ENCODE results near the gene BAZ1A.

The BAZ1A gene

DNA sequence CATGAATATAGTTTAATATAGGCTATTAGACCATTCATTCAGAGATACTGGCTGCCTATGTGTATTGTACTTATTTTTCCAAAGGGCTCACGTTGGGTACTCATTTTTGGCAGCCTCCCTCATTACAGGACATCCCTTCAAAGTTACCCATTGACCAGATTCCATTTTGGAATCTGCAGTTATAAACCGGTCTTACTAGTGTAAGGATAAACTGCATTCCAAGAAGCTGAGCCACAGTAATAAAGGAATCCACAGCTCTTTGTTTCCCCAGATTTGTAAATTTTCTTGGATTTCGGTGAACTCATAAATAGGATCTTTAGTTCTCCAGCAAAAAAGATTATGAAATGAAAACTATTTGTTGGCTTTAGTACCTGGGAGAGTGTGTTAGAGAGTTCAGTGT, 141.9 kb downstream of the BAZ1A start:
- H3K27ac ChIP-seq (ENCODE audit: insufficient read depth, low read depth, low read length, poor library complexity, severe bottlenecking): no peak overlapping the region
- no peaks in the 10 kb centered on the region for H3K4me1 ChIP-seq (ENCODE audit: control insufficient read depth, insufficient read depth, low read length)
- H3K4me3 ChIP-seq (ENCODE audit: insufficient read depth, low read depth, low read length): no peak overlapping the region
- no peaks in the 10 kb centered on the region for H3K27me3 ChIP-seq (ENCODE audit: control insufficient read depth, insufficient read depth, low read length, poor library complexity, severe bottlenecking)
- no peaks in the 10 kb centered on the region for H3K36me3 ChIP-seq (ENCODE audit: control insufficient read depth, insufficient read depth, low read length)
- H3K9me3 ChIP-seq (ENCODE audit: control insufficient read depth, low read length): no peaks in the 10 kb centered on the region
- 92 to 94% methylated on average over 3 of the region's 3 CpGs for WGBS, 2 experiments

DNA sequence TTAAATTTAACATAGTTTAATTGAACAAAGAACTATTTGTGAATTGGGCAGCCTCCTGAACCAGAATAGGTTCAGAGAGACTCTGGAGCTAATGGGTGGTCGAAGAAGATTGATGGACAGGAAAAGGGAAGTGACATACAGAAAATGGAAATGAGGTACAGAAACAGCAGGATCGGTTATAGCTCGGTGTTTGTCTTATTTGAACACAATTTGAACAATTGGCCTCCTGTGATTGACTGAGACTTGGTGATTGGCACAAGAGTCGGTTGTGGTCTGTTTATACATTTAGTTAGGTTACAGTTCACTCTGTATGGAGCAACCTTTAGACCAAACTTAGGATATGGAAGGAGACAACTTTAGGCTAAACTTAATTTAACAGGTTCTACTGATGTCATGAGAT, 142.4 kb downstream of the BAZ1A start:
- WGBS, 2 experiments: 83 to 85% methylated on average over 4 of the region's 4 CpGs
- H3K27me3 ChIP-seq (ENCODE audit: control insufficient read depth, insufficient read depth, low read length, poor library complexity, severe bottlenecking): no peaks in the 10 kb centered on the region
- H3K27ac ChIP-seq (ENCODE audit: insufficient read depth, low read depth, low read length, poor library complexity, severe bottlenecking): no peak overlapping the region
- no peak overlapping the region for H3K4me3 ChIP-seq (ENCODE audit: insufficient read depth, low read depth, low read length)
- no peaks in the 10 kb centered on the region for H3K36me3 ChIP-seq (ENCODE audit: control insufficient read depth, insufficient read depth, low read length)
- no peaks in the 10 kb centered on the region for H3K4me1 ChIP-seq (ENCODE audit: control insufficient read depth, insufficient read depth, low read length)
- H3K9me3 ChIP-seq (ENCODE audit: control insufficient read depth, low read length): no peaks in the 10 kb centered on the region

DNA sequence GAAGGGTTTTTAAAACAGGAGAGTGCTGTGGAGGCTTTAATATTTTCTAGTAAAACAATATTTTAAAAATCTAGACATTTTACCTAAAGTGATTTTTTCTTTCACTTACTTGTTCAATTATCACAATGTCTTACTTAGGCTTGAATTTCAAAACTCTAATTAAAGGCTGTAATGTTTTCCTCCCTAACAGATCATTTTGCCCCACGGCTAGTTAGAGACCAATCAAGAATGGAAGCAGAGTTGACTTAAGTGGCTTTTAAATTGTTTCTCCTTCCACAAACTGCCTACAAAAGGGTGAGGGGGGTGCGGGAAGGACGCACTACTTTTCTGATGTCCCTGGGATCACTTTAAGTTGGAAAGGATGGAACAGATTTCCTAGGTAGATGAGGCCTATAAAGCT, 151.3 kb downstream of the BAZ1A start:
- no peaks in the 10 kb centered on the region for H3K4me1 ChIP-seq (ENCODE audit: control insufficient read depth, insufficient read depth, low read length)
- H3K4me3 ChIP-seq (ENCODE audit: insufficient read depth, low read depth, low read length): no peak overlapping the region
- 95 to 100% methylated on average over 3 of the region's 3 CpGs for WGBS, 2 experiments
- H3K27me3 ChIP-seq (ENCODE audit: control insufficient read depth, insufficient read depth, low read length, poor library complexity, severe bottlenecking): no peaks in the 10 kb centered on the region
- no peaks in the 10 kb centered on the region for H3K36me3 ChIP-seq (ENCODE audit: control insufficient read depth, insufficient read depth, low read length)
- H3K27ac ChIP-seq (ENCODE audit: insufficient read depth, low read depth, low read length, poor library complexity, severe bottlenecking): no peak overlapping the region
- H3K9me3 ChIP-seq (ENCODE audit: control insufficient read depth, low read length): no peaks in the 10 kb centered on the region

DNA sequence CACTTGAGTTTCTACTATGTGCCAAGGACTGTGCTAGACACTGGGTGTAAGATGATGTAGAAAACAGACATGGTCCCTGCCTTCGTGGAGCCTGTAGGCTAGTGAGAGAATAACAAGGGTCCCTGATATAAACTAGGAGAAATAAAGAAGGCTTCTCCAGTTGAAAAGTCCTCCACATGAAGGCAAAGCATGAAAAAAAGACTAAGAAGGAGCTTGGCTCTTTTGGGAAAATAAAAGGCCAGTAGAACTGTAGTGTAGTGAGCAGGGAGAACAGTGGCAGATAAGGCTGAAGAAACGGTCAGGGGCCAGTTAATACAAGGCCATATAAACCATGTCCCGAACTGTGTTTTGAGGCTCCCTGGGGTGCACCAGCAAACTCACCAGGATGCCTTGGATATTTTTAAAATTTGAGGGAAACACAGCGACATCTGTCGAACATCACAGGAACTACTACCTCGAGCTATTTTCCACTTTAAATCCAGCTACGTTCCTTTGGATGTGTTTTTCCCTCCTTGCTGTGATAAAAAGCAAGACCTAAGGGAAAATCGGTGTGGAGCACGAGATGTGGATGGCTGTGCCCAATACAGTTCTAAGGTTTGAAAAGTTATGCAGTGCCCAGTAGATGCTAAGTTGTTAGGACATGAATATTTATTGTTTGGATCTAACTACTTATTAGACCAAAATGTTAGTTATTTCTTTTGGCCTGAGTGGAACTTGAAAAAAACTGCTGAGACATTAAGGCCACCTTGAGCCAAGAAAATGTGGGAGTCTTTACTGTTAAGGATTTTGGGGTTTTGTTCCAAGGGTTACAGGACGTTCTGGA, 152.2 kb downstream of the BAZ1A start:
- 23 to 24% methylated on average over 10 of the region's 10 CpGs for WGBS, 2 experiments
- no peaks in the 10 kb centered on the region for H3K4me1 ChIP-seq (ENCODE audit: control insufficient read depth, insufficient read depth, low read length)
- H3K36me3 ChIP-seq (ENCODE audit: control insufficient read depth, insufficient read depth, low read length): no peaks in the 10 kb centered on the region
- H3K9me3 ChIP-seq (ENCODE audit: control insufficient read depth, low read length): no peaks in the 10 kb centered on the region
- H3K4me3 ChIP-seq (ENCODE audit: insufficient read depth, low read depth, low read length): no peak overlapping the region
- H3K27me3 ChIP-seq (ENCODE audit: control insufficient read depth, insufficient read depth, low read length, poor library complexity, severe bottlenecking): no peaks in the 10 kb centered on the region
- H3K27ac ChIP-seq (ENCODE audit: insufficient read depth, low read depth, low read length, poor library complexity, severe bottlenecking): no peak overlapping the region

DNA sequence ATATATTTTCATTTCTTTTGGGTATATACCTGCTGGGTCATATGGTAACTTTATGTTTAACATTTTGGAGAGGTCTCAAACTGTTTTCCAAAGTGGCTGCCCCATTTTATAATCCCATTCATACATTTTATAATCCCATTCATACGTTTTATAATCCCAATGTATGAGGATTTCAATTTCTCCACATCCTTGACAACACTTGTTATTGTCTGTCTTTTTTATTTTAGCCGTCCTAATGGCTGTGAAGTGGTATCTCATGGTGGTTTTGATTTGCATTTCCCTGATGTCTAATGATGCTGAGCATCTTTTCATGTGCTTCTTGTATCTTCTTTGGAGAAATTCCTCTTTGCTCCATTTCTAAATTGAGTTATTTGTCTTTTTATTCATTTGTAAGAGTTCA, 154.0 kb downstream of the BAZ1A start:
- 74 to 89% methylated on average over 2 of the region's 2 CpGs for WGBS, 2 experiments
- no peaks in the 10 kb centered on the region for H3K36me3 ChIP-seq (ENCODE audit: control insufficient read depth, insufficient read depth, low read length)
- no peak overlapping the region for H3K27ac ChIP-seq (ENCODE audit: insufficient read depth, low read depth, low read length, poor library complexity, severe bottlenecking)

DNA sequence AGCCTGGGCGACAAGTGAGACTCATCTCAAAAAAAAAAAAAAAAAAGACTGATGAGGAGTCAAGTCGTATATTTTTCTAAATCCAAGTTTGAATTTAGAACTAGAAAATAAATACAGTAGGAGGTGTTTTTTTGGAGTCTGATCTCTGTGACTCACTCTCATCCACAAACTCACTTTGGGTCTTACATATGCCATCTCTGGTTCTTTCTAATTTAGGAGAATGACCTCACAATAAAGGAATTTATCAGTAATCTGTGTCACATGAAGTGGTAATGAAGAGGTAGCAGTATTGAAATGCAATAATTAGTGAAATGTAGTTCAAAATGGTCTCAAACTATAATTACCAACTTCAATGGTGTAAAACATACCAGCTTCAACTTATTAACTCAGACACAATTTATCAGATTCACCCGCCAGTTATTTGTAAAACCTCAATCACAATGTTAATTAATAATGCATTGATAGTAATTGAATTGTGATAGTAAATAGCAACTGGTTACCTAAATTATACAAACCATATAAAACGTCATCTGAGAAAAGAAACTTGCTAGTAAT, 156.3 kb downstream of the BAZ1A start:
- no peaks in the 10 kb centered on the region for H3K9me3 ChIP-seq (ENCODE audit: control insufficient read depth, low read length)
- WGBS, 2 experiments: 73 to 92% methylated on average over 2 of the region's 4 CpGs
- no peak overlapping the region for H3K27ac ChIP-seq (ENCODE audit: insufficient read depth, low read depth, low read length, poor library complexity, severe bottlenecking)
- H3K27me3 ChIP-seq (ENCODE audit: control insufficient read depth, insufficient read depth, low read length, poor library complexity, severe bottlenecking): peaks cover 8% of the 10 kb centered on the region
- no peak overlapping the region for H3K4me3 ChIP-seq (ENCODE audit: insufficient read depth, low read depth, low read length)
- H3K36me3 ChIP-seq (ENCODE audit: control insufficient read depth, insufficient read depth, low read length): no peaks in the 10 kb centered on the region
- no peaks in the 10 kb centered on the region for H3K4me1 ChIP-seq (ENCODE audit: control insufficient read depth, insufficient read depth, low read length)

More for the DNA sequence above, 154.0 kb downstream of the BAZ1A start:
- Histone ChIP-seq H3K4me1 (ENCODE audit: control insufficient read depth, insufficient read depth, low read length) (no peaks in the 10 kb centered on the region), H3K27me3 (ENCODE audit: control insufficient read depth, insufficient read depth, low read length, poor library complexity, severe bottlenecking) (no peaks in the 10 kb centered on the region), H3K4me3 (ENCODE audit: insufficient read depth, low read depth, low read length) (no peak overlapping the region), H3K9me3 (ENCODE audit: control insufficient read depth, low read length) (no peaks in the 10 kb centered on the region)

DNA sequence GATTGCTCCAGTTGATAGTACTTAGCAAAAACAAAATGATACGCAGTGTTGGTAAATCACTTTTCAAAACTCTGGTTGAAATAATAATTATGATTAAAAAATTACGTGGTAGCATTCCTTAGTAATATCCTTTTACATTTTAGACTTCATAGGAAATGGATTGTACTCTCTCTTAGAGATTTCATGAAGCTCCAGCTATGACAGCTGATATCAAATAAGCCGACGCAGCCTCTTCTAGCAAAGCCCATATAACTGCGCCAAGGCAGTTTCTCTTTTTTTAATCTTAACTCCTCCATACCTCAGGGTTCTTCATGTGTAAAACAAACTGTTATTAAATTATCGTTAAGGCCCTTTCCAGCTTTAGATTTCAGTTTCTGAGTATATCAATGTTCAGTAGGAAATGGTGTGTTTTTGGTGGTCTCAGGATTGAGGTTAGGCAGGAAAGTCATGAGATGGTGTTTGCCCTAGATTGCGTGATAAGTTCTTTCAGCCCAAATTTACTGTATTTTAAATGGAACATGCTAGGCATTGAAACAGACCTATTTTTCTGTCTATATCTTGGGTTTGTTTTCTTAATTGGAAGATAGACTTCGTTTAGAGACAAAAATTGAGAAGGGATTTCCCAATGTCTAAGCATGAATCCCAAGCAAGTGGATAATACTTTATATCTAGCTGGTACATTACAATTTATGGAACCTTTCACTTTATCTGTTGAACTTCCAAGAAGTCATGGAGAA, 159.9 kb downstream of the BAZ1A start:
- peaks cover 5% of the 10 kb centered on the region for H3K4me1 ChIP-seq (ENCODE audit: control insufficient read depth, insufficient read depth, low read length)
- WGBS, 2 experiments: 82 to 86% methylated on average over 7 to 8 of the region's 8 CpGs
- no peak overlapping the region for H3K27ac ChIP-seq (ENCODE audit: insufficient read depth, low read depth, low read length, poor library complexity, severe bottlenecking)
- peaks cover 8% of the 10 kb centered on the region for H3K27me3 ChIP-seq (ENCODE audit: control insufficient read depth, insufficient read depth, low read length, poor library complexity, severe bottlenecking)
- no peaks in the 10 kb centered on the region for H3K9me3 ChIP-seq (ENCODE audit: control insufficient read depth, low read length)
- peaks cover 6% of the 10 kb centered on the region for H3K36me3 ChIP-seq (ENCODE audit: control insufficient read depth, insufficient read depth, low read length)
- peak overlapping the region; percentile 73 for H3K4me3 ChIP-seq (ENCODE audit: insufficient read depth, low read depth, low read length)

DNA sequence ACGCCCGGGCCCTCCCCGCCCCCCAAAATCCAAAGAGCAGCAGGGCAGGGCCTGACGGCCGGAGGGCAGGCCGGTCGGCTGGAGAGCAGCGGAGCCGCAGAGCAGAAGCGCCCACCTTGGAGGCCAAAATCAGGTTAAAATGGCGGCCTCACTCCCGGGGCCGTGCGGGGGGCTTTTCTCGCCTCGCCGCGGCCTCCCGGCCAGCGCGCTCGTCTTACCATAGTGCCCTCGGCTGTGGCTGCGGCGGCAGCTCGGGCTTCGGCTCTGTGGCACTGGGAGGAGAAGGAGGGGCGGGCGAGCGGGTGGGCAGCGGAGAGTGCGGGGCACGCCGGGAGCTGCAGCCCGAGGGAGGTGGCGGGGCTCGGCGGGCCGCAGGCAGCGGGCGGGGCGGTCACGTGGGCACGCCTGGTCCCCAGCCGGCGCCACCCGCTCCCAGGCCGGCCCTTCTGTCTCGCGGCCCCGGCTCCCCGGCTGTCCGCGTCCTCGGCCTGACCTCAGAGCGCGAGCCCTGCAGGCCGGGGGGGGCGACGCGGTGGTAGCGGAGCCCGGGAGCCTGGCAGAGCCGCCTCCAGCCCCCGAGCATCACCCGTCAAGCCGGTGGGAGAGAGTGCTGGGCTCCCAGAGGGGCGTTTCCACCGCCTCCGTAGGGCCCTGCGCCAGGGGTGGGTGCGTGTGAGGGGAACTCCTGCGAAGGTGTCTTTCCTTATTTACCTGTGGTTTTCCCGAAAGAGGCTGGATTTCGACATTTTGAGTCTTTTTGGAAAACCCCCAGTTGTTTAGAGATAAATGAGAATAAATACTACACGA, 160.6 kb downstream of the BAZ1A start, which contains the start of gene CFL2:
CFL2 (minus strand) TSS at position 274 of the 807 bp plus-strand sequence; CDS start at position 221, 53 bp downstream.
- Histone ChIP-seq H3K4me1 (ENCODE audit: control insufficient read depth, insufficient read depth, low read length) (peaks cover 5% of the 10 kb centered on the region), H3K9me3 (ENCODE audit: control insufficient read depth, low read length) (no peaks in the 10 kb centered on the region), H3K4me3 (ENCODE audit: insufficient read depth, low read depth, low read length) (peak within 1 kb of the TSS; percentile 73), H3K36me3 (ENCODE audit: control insufficient read depth, insufficient read depth, low read length) (peaks cover 6% of the 10 kb centered on the region), H3K27me3 (ENCODE audit: control insufficient read depth, insufficient read depth, low read length, poor library complexity, severe bottlenecking) (peaks cover 8% of the 10 kb centered on the region), H3K27ac (ENCODE audit: insufficient read depth, low read depth, low read length, poor library complexity, severe bottlenecking) (peak within 1 kb of the TSS; percentile 78)
- 1% methylated on average over 76 of the region's 76 CpGs for whole genome bisulfite sequencing, 2 experiments

DNA sequence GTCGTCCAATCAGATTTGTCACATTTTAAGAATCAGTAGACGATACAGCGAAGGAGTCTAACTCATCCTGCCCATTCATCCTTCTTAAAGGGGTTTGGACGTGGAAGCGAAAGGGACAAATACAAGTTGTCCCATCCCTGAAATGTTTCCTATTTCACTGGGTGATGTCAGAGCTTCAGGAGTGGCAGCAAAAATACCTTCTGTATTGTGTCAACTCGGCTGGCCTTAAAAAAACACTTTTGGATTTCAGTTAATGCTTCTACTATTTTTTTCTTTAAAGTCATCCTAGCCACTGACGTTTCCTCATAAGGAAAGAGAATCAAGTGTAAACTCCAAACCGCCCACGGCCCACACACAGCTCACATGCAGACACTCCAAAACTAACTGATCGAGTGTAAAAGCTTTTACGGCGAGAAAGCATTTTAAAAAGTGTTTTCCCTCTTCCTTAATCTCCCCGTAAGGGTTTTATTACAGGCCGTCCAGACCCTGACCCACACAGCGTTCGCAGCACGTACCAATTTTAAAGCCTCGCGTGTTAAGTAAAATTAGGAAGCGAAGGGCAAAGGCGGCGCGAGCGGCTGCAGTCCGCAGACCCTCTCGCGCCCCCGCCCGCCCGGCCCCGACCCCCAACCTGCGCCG, 161.4 kb downstream of the BAZ1A start:
- Histone ChIP-seq H3K9me3 (ENCODE audit: control insufficient read depth, low read length) (no peaks in the 10 kb centered on the region), H3K4me1 (ENCODE audit: control insufficient read depth, insufficient read depth, low read length) (peaks cover 5% of the 10 kb centered on the region), H3K4me3 (ENCODE audit: insufficient read depth, low read depth, low read length) (peak overlapping the region; percentile 73), H3K27ac (ENCODE audit: insufficient read depth, low read depth, low read length, poor library complexity, severe bottlenecking) (no peak overlapping the region), H3K27me3 (ENCODE audit: control insufficient read depth, insufficient read depth, low read length, poor library complexity, severe bottlenecking) (peaks cover 8% of the 10 kb centered on the region), H3K36me3 (ENCODE audit: control insufficient read depth, insufficient read depth, low read length) (peaks cover 6% of the 10 kb centered on the region)
- WGBS, 2 experiments: 3% methylated on average over 33 of the region's 33 CpGs
